Measurements from ENCODE around the gene ANKS6. TPM values are rescaled to one million over a fixed set of nuclear protein-coding genes. Genes with fewer than 3 reads are reported as not detected.

The ANKS6 gene
- total and polyA plus RNA-seq, 2 of the 8 experiments (the other 6 are each of a cell fraction or from before 2014, with no cell fraction given), result 34.1 to 56.3 TPM

DNA sequence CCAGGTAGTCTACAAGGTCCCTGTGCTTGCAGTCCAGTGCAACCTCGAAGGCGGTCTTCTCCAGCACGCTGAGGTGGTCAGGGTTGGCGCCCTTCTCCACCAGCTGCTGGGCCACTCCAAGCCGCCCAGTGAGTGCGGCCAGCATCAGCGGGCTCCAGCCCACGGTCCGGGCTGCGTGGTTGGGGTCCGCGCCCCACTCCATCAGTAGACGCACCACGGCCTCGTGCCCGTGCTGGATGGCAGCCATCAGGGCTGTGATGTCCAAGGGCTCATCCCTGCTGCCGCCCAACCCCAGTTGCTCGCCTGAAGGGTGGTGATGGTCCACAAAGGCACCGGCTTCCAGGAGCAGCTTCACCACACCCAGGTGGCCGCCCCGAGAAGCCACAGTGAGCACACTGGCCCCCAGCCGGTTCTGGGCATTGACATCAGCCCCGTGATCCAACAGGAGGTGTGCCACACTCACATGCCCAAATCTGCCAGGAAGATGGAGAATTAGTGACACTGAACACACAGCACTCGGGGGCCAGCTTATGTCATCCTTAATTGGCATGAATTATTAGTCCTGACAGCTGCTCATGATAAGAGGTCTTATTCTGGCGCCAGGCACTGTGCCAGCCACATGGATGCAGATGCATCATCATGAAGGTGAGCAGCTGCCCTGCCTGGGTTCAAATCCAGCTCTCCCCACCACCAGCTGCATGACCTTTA is 6.1 kb downstream of the ANKS6 start:
- H3K18ac ChIP-seq (ENCODE audit: extremely low read depth, low read length), result no peak overlapping the region; the same call in 1 of the 2 replicates
- H2AK5ac ChIP-seq (ENCODE audit: low read depth, low read length), result no peak overlapping the region
- H3K4me2 ChIP-seq (ENCODE audit: insufficient read depth in 1 of 2, low read depth in 2 of 2, low read length in 2 of 2), result no peak overlapping the region

More for the DNA sequence above, 6.1 kb downstream of the ANKS6 start:
- Histone ChIP-seq H3K23ac (ENCODE audit: insufficient read length) (no peak overlapping the region), H3K23me2 (ENCODE audit: low read depth, low read length) (0 out of 2 replicates have a peak, but pooled peaks cover 1% of the 10 kb centered on the region), H3K79me1 (ENCODE audit: low read depth, low read length) (peaks cover 26% of the 10 kb centered on the region), H3K9me3 (ENCODE audit: insufficient read depth in 2 of 2, low read depth in 1 of 2, low read length in 1 of 2) (no peaks in the 10 kb centered on the region), H3K79me2 (ENCODE audit: control insufficient read depth in 1 of 2, insufficient read depth in 2 of 2, low read length in 2 of 2) (peaks cover 0 to 39% of the 10 kb centered on the region in 2 experiments), H3K4ac (replicated peaks; ENCODE audit: insufficient read length, low read depth, low read length) (no peak overlapping the region), H4K5ac (ENCODE audit: insufficient read length, low read depth, low read length) (no peak overlapping the region), H2BK120ac (replicated peaks; ENCODE audit: low read depth, low read length) (no peak overlapping the region), H2BK5ac (ENCODE audit: low read depth, low read length) (peak overlapping the region; percentile 9; the same call in 1 of the 2 replicates), H2BK15ac (ENCODE audit: low read length) (no peak overlapping the region), H3K4me3 (ENCODE audit: extremely low read depth in 1 of 4, insufficient read depth in 2 of 4, low read depth in 3 of 4, low read length in 4 of 4) (no peak overlapping the region), H2BK12ac (ENCODE audit: low read depth, low read length) (no peak overlapping the region), H3K27me3 (replicated peaks in 1 of 4; ENCODE audit: control insufficient read depth in 3 of 4, extremely low read depth in 1 of 4, insufficient read depth in 3 of 4, low read length in 3 of 4) (no peaks in the 10 kb centered on the region), H3K36me3 (ENCODE audit: control insufficient read depth in 2 of 4, insufficient read depth in 4 of 4, low read length in 3 of 4) (peaks cover 5 to 15% (median 10%) of the 10 kb centered on the region in 4 experiments; a peak in 7 of 8 replicates), H4K91ac (replicated peaks; ENCODE audit: insufficient read length, low read length) (no peak overlapping the region), H2AFZ (ENCODE audit: low read length) (no peak overlapping the region), H3K14ac (ENCODE audit: insufficient read length) (no peak overlapping the region), H3K4me1 (replicated peaks in 1 of 4; ENCODE audit: control insufficient read depth in 3 of 4, insufficient read depth in 4 of 4, low read length in 3 of 4) (peaks cover 5 to 14% (median 8%) of the 10 kb centered on the region in 4 experiments), H3K27ac (ENCODE audit: low read depth, low read length) (no peak overlapping the region), H3K56ac (replicated peaks; ENCODE audit: insufficient read length, low read depth, low read length) (no peak overlapping the region), H2BK20ac (ENCODE audit: low read length) (peak overlapping the region; percentile 38; the same call in 1 of the 2 replicates), H4K20me1 (replicated peaks in 1 of 2; ENCODE audit: control insufficient read depth in 1 of 2, insufficient read depth in 2 of 2, low read length in 2 of 2) (peaks cover 11 to 27% of the 10 kb centered on the region in 2 experiments), H3K9ac (replicated peaks in 1 of 4; ENCODE audit: extremely low read depth in 1 of 4, low read depth in 3 of 4, low read length in 3 of 4) (no peak overlapping the region), H4K8ac (ENCODE audit: extremely low read depth, insufficient read depth, low read length) (0 out of 2 replicates have a peak overlapping the region, but pooled peaks have one; percentile 23)
- POLR2A ChIA-PET (ENCODE audit: partially characterized antibody), result interaction anchor here (1.2 kb wide), 1 partner anchor 10 kb away, joined by 3 read pairs; no protein-coding TSS in a partner anchor
- TF ChIP-seq EZH2 (IDR thresholded peaks at IDR 0.05; ENCODE audit: low read depth, low read length, severe bottlenecking) (no peak), SAP30 (IDR thresholded peaks at IDR 0.05; ENCODE audit: insufficient read depth, insufficient replicate concordance, low read length) (no peak), SP2 (IDR thresholded peaks at IDR 0.05; ENCODE audit: low read length) (no peak)
- CTCF ChIA-PET (ENCODE audit: partially characterized antibody), result interaction anchor here (1.0 to 4.4 kb wide), 7 partner anchors 9 to 314 kb away, joined by 3 to 38 read pairs (median 6); no protein-coding TSS in a partner anchor
- FAIRE-seq (no peak), DNase-seq (ENCODE audit: low read depth in 1 of 2, low spot score in 2 of 2) (no peak)
- whole genome bisulfite sequencing, 2 experiments (ENCODE audit: extremely low coverage in 1 of 2, insufficient coverage in 1 of 2, insufficient read length in 1 of 2, insufficient replicate concordance in 2 of 2, low coverage in 1 of 2, low lambda C conversion rate in 2 of 2, missing lambda C conversion rate in 1 of 2), result 92% methylated on average over 24 of the region's 25 CpGs; no CpG with 5 or more reads in 1 of the 2 experiments

Data from H1 (cell line).